Neural progenitor cell (in vitro differentiated cells): ENCODE data around the gene ZBTB43. TPM values are rescaled to one million over a fixed set of nuclear protein-coding genes. Genes with fewer than 3 reads are reported as not detected.
"Not testable (repeated sequence)": the region's sequence is repeated elsewhere in the genome, so short reads cannot be mapped to it uniquely, and the experiment has no call there.

Experiments
- DNase-seq: peaks from one replicate; pipeline ENCODE4 v3.0.0-alpha.2; 2016; ENCODE audit warnings: low spot score
- H2AFZ ChIP-seq: fragments of 200-600 bp; sonication (generic); replicated peaks from 2 replicates; pipeline ENCODE4 v1.6.1; 2016; ENCODE audit warnings: antibody characterized with exemption
- H3F3A ChIP-seq: fragments of 200-600 bp; sonication (generic); 2 replicates; pipeline ENCODE4 v1.6.1; 2016; ENCODE audit warnings: antibody characterized with exemption, low read depth
- H3K27ac ChIP-seq: fragments of 200-600 bp; sonication (generic); 2 replicates; pipeline ENCODE4 v1.5.1; 2016; ENCODE audit warnings: mild to moderate bottlenecking
- H3K27me3 ChIP-seq: fragments of 200-600 bp; sonication (generic); 2 replicates; pipeline ENCODE4 v1.6.1; 2016; ENCODE audit warnings: mild to moderate bottlenecking, moderate library complexity
- H3K36me3 ChIP-seq: fragments of 200-600 bp; sonication (generic); 2 replicates; pipeline ENCODE4 v1.5.1; 2016
- H3K4me1 ChIP-seq: fragments of 200-600 bp; sonication (generic); 2 replicates; pipeline ENCODE4 v1.6.1; 2016; ENCODE audit warnings: mixed run types
- H3K4me2 ChIP-seq: fragments of 200-600 bp; sonication (generic); 2 replicates; pipeline ENCODE4 v1.6.1; 2016
- H3K4me3 ChIP-seq: fragments of 200-600 bp; sonication (generic); 2 replicates; pipeline ENCODE4 v1.5.1; 2016
- H3K79me2 ChIP-seq: fragments of 200-600 bp; sonication (generic); 2 replicates; pipeline ENCODE4 v1.6.1; 2016; ENCODE audit warnings: low read depth
- H3K9ac ChIP-seq: fragments of 200-600 bp; sonication (generic); 2 replicates; pipeline ENCODE4 v1.6.1; 2016
- H3K9me3 ChIP-seq: fragments of 200-600 bp; sonication (generic); 2 replicates; pipeline ENCODE4 v1.5.1; 2016; ENCODE audit warnings: low read depth
- H4K20me1 ChIP-seq: fragments of 200-600 bp; sonication (generic); 2 replicates; pipeline ENCODE4 v1.6.1; 2016; ENCODE audit warnings: low read depth
- H3K27ac Mint-ChIP-seq: 3 replicates; pipeline ENCODE4 v1.8.0; 2021; ENCODE audit warnings: mixed read lengths
- H3K27me3 Mint-ChIP-seq: 2 replicates; pipeline ENCODE4 v1.8.0; 2022; ENCODE audit warnings: low read depth, mild to moderate bottlenecking, inconsistent platforms, moderate library complexity, mixed read lengths; ENCODE audit not compliant: insufficient read depth
- H3K36me3 Mint-ChIP-seq: 3 replicates; pipeline ENCODE4 v1.8.0; 2021; ENCODE audit warnings: mixed read lengths
- H3K4me1 Mint-ChIP-seq: 3 replicates; pipeline ENCODE4 v1.8.0; 2021; ENCODE audit warnings: mixed read lengths
- H3K4me3 Mint-ChIP-seq: 3 replicates; pipeline ENCODE4 v1.8.0; 2021; ENCODE audit warnings: mild to moderate bottlenecking, moderate library complexity, mixed read lengths
- H3K9me3 Mint-ChIP-seq: 3 replicates; pipeline ENCODE4 v1.8.0; 2020; ENCODE audit warnings: mixed read lengths
- EZH2 ChIP-seq: fragments of 200-600 bp; sonication (generic); IDR thresholded peaks from 2 replicates; pipeline ENCODE4 v1.6.1; 2017; ENCODE audit warnings: antibody characterized with exemption, mild to moderate bottlenecking, moderate library complexity
- EZH2phosphoT487 ChIP-seq: fragments of 200-600 bp; sonication (generic); IDR thresholded peaks from 2 replicates; pipeline ENCODE4 v1.6.1; 2017; ENCODE audit warnings: antibody characterized with exemption
- total RNA-seq: library from RNA; depleted of rRNA; stranded (reverse); fragments of >200 nt; gene quantifications from 2 replicates; pipeline ENCODE4 v1.2.3, GENCODE V29; 2015; ENCODE audit warnings: low replicate concordance
- TF ChIP-seq, protein P1 (sequence below): fragments of 200-600 bp; sonication (generic); IDR thresholded peaks from 2 replicates; pipeline ENCODE4 v1.5.1; 2017; ENCODE audit warnings: antibody characterized with exemption, mild to moderate bottlenecking

Gene ZBTB43
- total RNA-seq, 1 donor from 2014 or later = 10.0 TPM

DNA sequence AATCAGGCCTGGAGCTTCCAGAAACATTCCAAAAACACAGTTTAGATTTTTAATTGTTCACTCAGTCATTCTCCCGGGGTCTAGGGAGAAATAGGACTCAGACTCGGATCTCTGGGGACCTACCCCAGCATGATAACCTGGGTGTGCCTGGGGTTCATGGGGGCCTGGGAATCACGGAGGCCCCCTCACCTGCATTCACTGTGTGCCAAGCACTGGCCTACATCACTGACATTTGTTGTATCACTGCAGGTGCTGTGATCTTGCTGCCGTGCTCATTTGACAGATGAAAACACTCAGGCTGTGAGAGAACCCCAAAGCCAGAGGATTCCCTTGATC, 22.8 kb upstream of the ZBTB43 start:
- no peaks in the 10 kb centered on the region for H3K36me3 Mint-ChIP-seq
- TF ChIP-seq EZH2phosphoT487 (no peak), EZH2 (no peak)
- TF ChIP-seq, protein P1, sequence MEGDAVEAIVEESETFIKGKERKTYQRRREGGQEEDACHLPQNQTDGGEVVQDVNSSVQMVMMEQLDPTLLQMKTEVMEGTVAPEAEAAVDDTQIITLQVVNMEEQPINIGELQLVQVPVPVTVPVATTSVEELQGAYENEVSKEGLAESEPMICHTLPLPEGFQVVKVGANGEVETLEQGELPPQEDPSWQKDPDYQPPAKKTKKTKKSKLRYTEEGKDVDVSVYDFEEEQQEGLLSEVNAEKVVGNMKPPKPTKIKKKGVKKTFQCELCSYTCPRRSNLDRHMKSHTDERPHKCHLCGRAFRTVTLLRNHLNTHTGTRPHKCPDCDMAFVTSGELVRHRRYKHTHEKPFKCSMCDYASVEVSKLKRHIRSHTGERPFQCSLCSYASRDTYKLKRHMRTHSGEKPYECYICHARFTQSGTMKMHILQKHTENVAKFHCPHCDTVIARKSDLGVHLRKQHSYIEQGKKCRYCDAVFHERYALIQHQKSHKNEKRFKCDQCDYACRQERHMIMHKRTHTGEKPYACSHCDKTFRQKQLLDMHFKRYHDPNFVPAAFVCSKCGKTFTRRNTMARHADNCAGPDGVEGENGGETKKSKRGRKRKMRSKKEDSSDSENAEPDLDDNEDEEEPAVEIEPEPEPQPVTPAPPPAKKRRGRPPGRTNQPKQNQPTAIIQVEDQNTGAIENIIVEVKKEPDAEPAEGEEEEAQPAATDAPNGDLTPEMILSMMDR = no peak
- no peak overlapping the region for H3K4me3 Mint-ChIP-seq
- Histone ChIP-seq H3F3A (no peaks in the 10 kb centered on the region), H3K4me2 (no peak overlapping the region), H2AFZ (no peak overlapping the region), H3K9ac (no peak overlapping the region), H4K20me1 (no peaks in the 10 kb centered on the region), H3K4me1 (no peaks in the 10 kb centered on the region), H3K36me3 (no peaks in the 10 kb centered on the region), H3K27me3 (peaks cover 11% of the 10 kb centered on the region), H3K27ac (no peak overlapping the region), H3K79me2 (no peaks in the 10 kb centered on the region), H3K4me3 (no peak overlapping the region), H3K9me3 (no peaks in the 10 kb centered on the region)
- DNase-seq = no peak
- H3K9me3 Mint-ChIP-seq = no peaks in the 10 kb centered on the region
- peaks cover 6% of the 10 kb centered on the region for H3K4me1 Mint-ChIP-seq
- H3K27me3 Mint-ChIP-seq = peaks cover 18% of the 10 kb centered on the region
- H3K27ac Mint-ChIP-seq = no peak overlapping the region

DNA sequence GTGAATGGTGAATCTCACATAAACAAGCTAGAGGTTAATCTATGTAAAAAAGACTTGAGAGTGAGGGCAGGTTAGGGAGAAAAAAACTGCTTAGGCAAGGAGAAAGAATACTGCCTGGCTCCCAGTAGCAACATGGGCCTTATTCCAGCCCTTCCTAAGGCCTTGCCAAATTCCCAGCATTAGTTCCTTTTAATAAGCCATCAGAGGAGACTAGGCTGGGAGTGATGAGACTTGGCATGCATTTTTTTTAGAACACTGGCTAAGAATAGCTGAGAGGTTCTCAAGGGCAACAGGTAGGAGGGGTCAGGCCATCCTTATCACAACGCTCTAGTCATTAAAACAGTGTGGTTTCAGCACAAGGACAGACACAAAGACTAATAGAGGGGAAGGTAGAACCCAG, 20.9 kb upstream of the ZBTB43 start:
- no peak for DNase-seq
- no peak overlapping the region for H2AFZ ChIP-seq
- Mint-ChIP-seq H3K4me1 (peaks cover 6% of the 10 kb centered on the region), H3K9me3 (no peaks in the 10 kb centered on the region), H3K36me3 (no peaks in the 10 kb centered on the region), H3K27ac (no peak overlapping the region), H3K27me3 (peaks cover 17% of the 10 kb centered on the region), H3K4me3 (no peak overlapping the region)
- peaks cover 24% of the 10 kb centered on the region for H3K27me3 ChIP-seq
- TF ChIP-seq, protein P1 = no peak
- TF ChIP-seq EZH2phosphoT487 = no peak
- TF ChIP-seq EZH2 = no peak
- no peaks in the 10 kb centered on the region for H3F3A ChIP-seq
- no peaks in the 10 kb centered on the region for H3K79me2 ChIP-seq
- no peak overlapping the region for H3K27ac ChIP-seq
- H3K9me3 ChIP-seq = no peaks in the 10 kb centered on the region
- H3K4me2 ChIP-seq = no peak overlapping the region
- H3K36me3 ChIP-seq = no peaks in the 10 kb centered on the region
- H4K20me1 ChIP-seq = no peaks in the 10 kb centered on the region
- no peak overlapping the region for H3K4me3 ChIP-seq
- no peaks in the 10 kb centered on the region for H3K4me1 ChIP-seq
- H3K9ac ChIP-seq = no peak overlapping the region

DNA sequence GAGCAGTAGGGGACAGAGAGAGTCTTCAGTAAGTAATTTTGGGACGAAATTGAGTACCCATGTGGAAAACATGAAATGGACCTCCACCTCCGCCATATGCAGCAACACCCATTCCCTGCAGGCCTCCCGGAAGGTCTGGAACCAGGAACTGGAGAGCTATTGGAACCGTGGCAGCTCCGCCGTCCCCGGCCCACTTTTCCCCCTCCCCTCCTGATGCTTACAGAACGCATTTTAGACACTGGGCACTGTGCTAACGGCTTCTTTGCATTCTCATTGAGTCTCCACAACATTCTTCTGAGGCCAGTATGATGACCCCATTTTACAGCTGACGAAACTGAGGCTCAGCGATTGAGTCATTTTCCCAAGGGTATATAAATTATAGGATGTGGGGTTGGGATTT, 20.4 kb upstream of the ZBTB43 start:
- Mint-ChIP-seq H3K9me3 (no peaks in the 10 kb centered on the region), H3K27ac (no peak overlapping the region), H3K27me3 (peaks cover 17% of the 10 kb centered on the region), H3K4me3 (no peak overlapping the region), H3K36me3 (no peaks in the 10 kb centered on the region), H3K4me1 (peaks cover 6% of the 10 kb centered on the region)
- H3K4me1 ChIP-seq = no peaks in the 10 kb centered on the region
- no peaks in the 10 kb centered on the region for H3K36me3 ChIP-seq
- no peak overlapping the region for H2AFZ ChIP-seq
- no peak overlapping the region for H3K4me2 ChIP-seq
- no peak for DNase-seq
- no peak overlapping the region for H3K9ac ChIP-seq
- no peaks in the 10 kb centered on the region for H3K79me2 ChIP-seq
- TF ChIP-seq EZH2 = no peak
- no peak for TF ChIP-seq EZH2phosphoT487
- TF ChIP-seq, protein P1 = no peak
- H3K9me3 ChIP-seq = no peaks in the 10 kb centered on the region
- no peak overlapping the region for H3K27ac ChIP-seq
- no peaks in the 10 kb centered on the region for H4K20me1 ChIP-seq
- H3K4me3 ChIP-seq = no peak overlapping the region
- peaks cover 24% of the 10 kb centered on the region for H3K27me3 ChIP-seq
- H3F3A ChIP-seq = no peaks in the 10 kb centered on the region

DNA sequence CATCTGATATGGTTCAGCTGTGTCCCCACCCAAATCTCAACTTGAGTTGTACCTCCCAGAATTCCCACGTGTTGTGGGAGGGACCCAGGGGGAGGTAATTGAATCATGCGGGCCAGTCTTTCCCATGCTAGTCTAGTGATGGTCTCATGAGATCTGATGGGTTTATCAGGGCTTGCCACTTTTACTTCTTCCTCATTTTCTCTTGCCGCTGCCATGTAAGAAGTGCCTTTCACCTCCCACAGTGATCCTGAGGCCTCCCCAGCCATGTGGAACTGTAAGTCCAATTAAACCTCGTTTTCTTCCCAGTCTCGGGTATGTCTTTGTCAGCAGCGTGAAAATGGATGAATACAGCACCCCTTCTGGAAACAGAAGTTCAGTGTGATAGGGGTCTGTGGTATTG, 20.0 kb upstream of the ZBTB43 start:
- H3K4me3 Mint-ChIP-seq, H3K36me3 ChIP-seq, H3K9me3 Mint-ChIP-seq, H3K4me1 Mint-ChIP-seq, H3K4me1 ChIP-seq, H3K4me3 ChIP-seq, H4K20me1 ChIP-seq, DNase-seq, H3K36me3 Mint-ChIP-seq, H3K9ac ChIP-seq, H3K4me2 ChIP-seq, H3K27ac ChIP-seq, H3F3A ChIP-seq, H3K79me2 ChIP-seq, H2AFZ ChIP-seq, H3K9me3 ChIP-seq: not testable (repeated sequence)
- peak overlapping the region; percentile 47 for H3K27ac Mint-ChIP-seq
- peaks cover 24% of the 10 kb centered on the region for H3K27me3 ChIP-seq
- H3K27me3 Mint-ChIP-seq = peaks cover 15% of the 10 kb centered on the region
